Breast epithelium (tissue), 3 donors: ENCODE data around the gene TLNRD1.

Source experiments
- CTCF ChIP-seq, 3 donors: fragments of 450-650 bp; IDR thresholded peaks; one replicate each; pipeline ENCODE4 v1.5.1; 2016 to 2017; ENCODE audit warnings: antibody characterized with exemption in 3 of 3, mild to moderate bottlenecking in 3 of 3, moderate library complexity in 3 of 3
- POLR2A ChIP-seq: fragments of 450-650 bp; IDR thresholded peaks from one replicate; pipeline ENCODE4 v1.6.1; 2016; ENCODE audit warnings: antibody characterized with exemption, mild to moderate bottlenecking, moderate library complexity
- POLR2AphosphoS5 ChIP-seq, 3 donors: sonication (generic); formaldehyde crosslinking; IDR thresholded peaks; one replicate each; pipeline ENCODE4 v1.6.1; 2017; ENCODE audit warnings: antibody characterized with exemption in 3 of 3

- TF ChIP-seq CTCF (IDR thresholded peaks at IDR 0.05) (no peak), POLR2A (no peak), POLR2AphosphoS5 (IDR thresholded peaks at IDR 0.05) (no peak)
Measured at GRCh38 chr15:81007428-81008064, 6.8 kb downstream of the TLNRD1 start.
